Superior temporal gyrus (tissue), 1 donor: Measurements from ENCODE around the gene MAPK1.
"Not testable (repeated sequence)": the region's sequence is repeated elsewhere in the genome, so short reads cannot be mapped to it uniquely, and the experiment has no call there.

Experiments used
- DNase-seq: peaks from one replicate; pipeline ENCODE4 v3.0.0-alpha.2; 2016; ENCODE audit errors: extremely low spot score

The MAPK1 gene

GRCh38 chr22:21867528-21868266, at the start of gene MAPK1:
Gene MAPK1 (minus strand): TSS chr22:21867645. CDS start chr22:21867440, 205 bp downstream.
- peak; percentile 89 for DNase-seq

- no peak for DNase-seq
Measured at GRCh38 chr22:21916309-21916918, 49.0 kb upstream of the MAPK1 start.

GRCh38 chr22:21915624-21916308, 48.3 kb upstream of the MAPK1 start:
- no peak for DNase-seq

- DNase-seq = not testable (repeated sequence)
Measured at GRCh38 chr22:21914033-21914642, 46.7 kb upstream of the MAPK1 start.

GRCh38 chr22:21910367-21910766, 42.9 kb upstream of the MAPK1 start:
- DNase-seq = not testable (repeated sequence)

- DNase-seq = no peak
Measured at GRCh38 chr22:21909871-21910270, 42.4 kb upstream of the MAPK1 start.

GRCh38 chr22:21907638-21908522, 40.4 kb upstream of the MAPK1 start:
- DNase-seq = no peak

GRCh38 chr22:21905234-21905633, 37.8 kb upstream of the MAPK1 start:
- DNase-seq = not testable (repeated sequence)

- DNase-seq = no peak
Measured at GRCh38 chr22:21904250-21904789, 36.9 kb upstream of the MAPK1 start.

- no peak for DNase-seq
Measured at GRCh38 chr22:21903283-21903682, 35.8 kb upstream of the MAPK1 start.

GRCh38 chr22:21902296-21903087, 35.0 kb upstream of the MAPK1 start:
- no peak for DNase-seq

GRCh38 chr22:21898354-21898896, 31.0 kb upstream of the MAPK1 start:
- DNase-seq = no peak

- no peak for DNase-seq
Measured at GRCh38 chr22:21896951-21897513, 29.6 kb upstream of the MAPK1 start.

- DNase-seq = not testable (repeated sequence)
Measured at GRCh38 chr22:21896275-21896674, 28.8 kb upstream of the MAPK1 start.

GRCh38 chr22:21894799-21895198, 27.4 kb upstream of the MAPK1 start:
- no peak for DNase-seq

GRCh38 chr22:21889251-21889990, 22.0 kb upstream of the MAPK1 start:
- no peak for DNase-seq

- DNase-seq = no peak
Measured at GRCh38 chr22:21887841-21888240, 20.4 kb upstream of the MAPK1 start.

- not testable (repeated sequence) for DNase-seq
Measured at GRCh38 chr22:21883930-21884329, 16.5 kb upstream of the MAPK1 start.
